Measurements from ENCODE around the gene CATSPER2.
"Not testable (repeated sequence)": the region's sequence is repeated elsewhere in the genome, so short reads cannot be mapped to it uniquely, and the experiment has no call there.

The CATSPER2 gene

GRCh38 chr15:43592841-43593240 is 55.8 kb downstream of the CATSPER2 start:
- not testable (repeated sequence) for DNase-seq

- DNase-seq = not testable (repeated sequence)
Measured at GRCh38 chr15:43589778-43590466, 58.7 kb downstream of the CATSPER2 start, which contains the start of gene PPIP5K1. Gene PPIP5K1, minus strand, starts transcription at chr15:43590208. Its CDS starts 5,704 bp downstream, at chr15:43584504.
